ENCODE measurements around the gene FKBP1A.

Gene FKBP1A

GRCh38 chr20:1426231-1426849 lies 33.5 kb upstream of the FKBP1A start:
- no peak for TF ChIP-seq CTCF (IDR thresholded peaks at IDR 0.05)
- no peak for DNase-seq (ENCODE audit: low spot score)

GRCh38 chr20:1424336-1424735 lies 31.5 kb upstream of the FKBP1A start:
- no peak overlapping the region for H3K27ac ChIP-seq
- no peak for DNase-seq (ENCODE audit: low spot score)
- no peak for TF ChIP-seq CTCF (IDR thresholded peaks at IDR 0.05)
- no peak overlapping the region for H3K4me3 ChIP-seq

More at GRCh38 chr20:1426231-1426849, 33.5 kb upstream of the FKBP1A start:
- Histone ChIP-seq H3K27ac (no peak overlapping the region), H3K4me3 (no peak overlapping the region)

GRCh38 chr20:1423625-1424106 lies 30.8 kb upstream of the FKBP1A start:
- TF ChIP-seq CTCF (IDR thresholded peaks at IDR 0.05): no peak
- Histone ChIP-seq H3K27ac (no peak overlapping the region), H3K4me3 (no peak overlapping the region)
- no peak for DNase-seq (ENCODE audit: low spot score)

GRCh38 chr20:1423206-1423605 lies 30.4 kb upstream of the FKBP1A start:
- no peak overlapping the region for H3K27ac ChIP-seq

GRCh38 chr20:1422753-1423152 lies 29.9 kb upstream of the FKBP1A start:
- no peak for DNase-seq (ENCODE audit: low spot score)
- H3K4me3 ChIP-seq: no peak overlapping the region
- H3K27ac ChIP-seq: no peak overlapping the region
- TF ChIP-seq CTCF (IDR thresholded peaks at IDR 0.05): no peak

More at GRCh38 chr20:1423206-1423605, 30.4 kb upstream of the FKBP1A start:
- H3K4me3 ChIP-seq: no peak overlapping the region
- TF ChIP-seq CTCF (IDR thresholded peaks at IDR 0.05): no peak
- DNase-seq (ENCODE audit: low spot score): no peak

GRCh38 chr20:1420066-1420465 lies 27.2 kb upstream of the FKBP1A start:
- no peak for DNase-seq (ENCODE audit: low spot score)
- TF ChIP-seq CTCF (IDR thresholded peaks at IDR 0.05): no peak
- no peak overlapping the region for H3K27ac ChIP-seq
- no peak overlapping the region for H3K4me3 ChIP-seq

GRCh38 chr20:1418350-1418749 lies 25.5 kb upstream of the FKBP1A start:
- H3K27ac ChIP-seq: no peak overlapping the region

More at GRCh38 chr20:1418350-1418749, 25.5 kb upstream of the FKBP1A start:
- TF ChIP-seq CTCF (IDR thresholded peaks at IDR 0.05): no peak
- no peak for DNase-seq (ENCODE audit: low spot score)
- H3K4me3 ChIP-seq: no peak overlapping the region

Measured in coronary artery (tissue), 2 donors.